Lower lobe of right lung (tissue), 2 donors: Measurements from ENCODE around the gene C4BPB. TPM values are rescaled to one million over a fixed set of nuclear protein-coding genes. Genes with fewer than 3 reads are reported as not detected.

ENCODE experiments used
- ATAC-seq, 2 donors: fragments of 200-7000 bp; cut with Tn5 transposase; one replicate each; pipeline ENCODE4 v1.9.1; 2020 to 2022; ENCODE audit warnings: mild to moderate bottlenecking in 2 of 2, moderate library complexity in 2 of 2
- DNase-seq: peaks from one replicate; pipeline ENCODE4 v3.0.0-alpha.2; 2020
- H3K27ac ChIP-seq: fragments of 200-600 bp; one replicate; pipeline ENCODE4 v1.8.0; 2022
- H3K27me3 ChIP-seq: fragments of 200-600 bp; one replicate; pipeline ENCODE4 v1.8.0; 2022; ENCODE audit warnings: low read depth
- H3K36me3 ChIP-seq: fragments of 200-600 bp; one replicate; pipeline ENCODE4 v1.8.0; 2022; ENCODE audit warnings: mild to moderate bottlenecking
- H3K4me1 ChIP-seq: fragments of 200-600 bp; one replicate; pipeline ENCODE4 v1.8.0; 2022
- H3K4me3 ChIP-seq: fragments of 200-600 bp; one replicate; pipeline ENCODE4 v1.8.0; 2022; ENCODE audit warnings: mild to moderate bottlenecking
- H3K9me3 ChIP-seq: fragments of 200-600 bp; one replicate; pipeline ENCODE4 v1.8.0; 2022
- CTCF ChIP-seq: fragments of 200-600 bp; IDR thresholded peaks from one replicate; pipeline ENCODE4 v1.8.0; 2022; ENCODE audit warnings: antibody characterized with exemption, mild to moderate bottlenecking
- intact Hi-C: fragments of 100-400 bp; cut with DNase I; formaldehyde crosslinking; loops from one replicate; pipeline ENCODE4 v1.11.0; 2022
- total RNA-seq: library from RNA; stranded (reverse); fragmentation: NEBNext Ultra II Directional; extraction: Animal tissue kit (Norgen Biotek cat#: 25700); gene quantifications from one replicate; pipeline ENCODE4 v1.2.1, GENCODE V29; 2021
- donor health status: DM: no; HTN: yes; CAD: no; lungs with severe emphysema.

C4BPB gene
- total RNA-seq, 1 donor from 2014 or later = 10.4 TPM

- no peaks in the 10 kb centered on the region for H3K9me3 ChIP-seq
- peaks cover 38% of the 10 kb centered on the region for H3K4me1 ChIP-seq
- no peak for DNase-seq
- no peak overlapping the region for H3K4me3 ChIP-seq
- ATAC-seq = no peak
- no peak for TF ChIP-seq CTCF
- H3K27ac ChIP-seq = peak overlapping the region; percentile 0
- no peaks in the 10 kb centered on the region for H3K27me3 ChIP-seq
- intact Hi-C loops = loop anchor here (10.0 kb wide), 1 partner anchor 317 kb away; no protein-coding TSS in a partner anchor
- no peaks in the 10 kb centered on the region for H3K36me3 ChIP-seq
Measured at GRCh38 chr1:207088161-207088560, 499 bp upstream of the C4BPB start.

GRCh38 chr1:207089627-207090355 is 1.1 kb downstream of the C4BPB start:
- H3K4me3 ChIP-seq = peak overlapping the region; percentile 17
- no peak overlapping the region for H3K27ac ChIP-seq
- DNase-seq = no peak
- H3K36me3 ChIP-seq = no peaks in the 10 kb centered on the region
- ATAC-seq = no peak
- intact Hi-C loops = loop anchor here (10.0 kb wide), 1 partner anchor 315 kb away; no protein-coding TSS in a partner anchor
- peaks cover 23% of the 10 kb centered on the region for H3K4me1 ChIP-seq
- no peaks in the 10 kb centered on the region for H3K9me3 ChIP-seq
- no peak for TF ChIP-seq CTCF
- H3K27me3 ChIP-seq = no peaks in the 10 kb centered on the region

- no peak for TF ChIP-seq CTCF
Measured at GRCh38 chr1:207091200-207091908, 2.7 kb downstream of the C4BPB start.

GRCh38 chr1:207093944-207094343 is 5.3 kb downstream of the C4BPB start:
- Histone ChIP-seq H3K4me1 (peaks cover 10% of the 10 kb centered on the region), H3K36me3 (no peaks in the 10 kb centered on the region), H3K4me3 (no peak overlapping the region), H3K27me3 (no peaks in the 10 kb centered on the region), H3K9me3 (no peaks in the 10 kb centered on the region), H3K27ac (no peak overlapping the region)
- no peak for TF ChIP-seq CTCF
- no peak for ATAC-seq
- intact Hi-C loops = no loop called here
- no peak for DNase-seq

More at GRCh38 chr1:207091200-207091908, 2.7 kb downstream of the C4BPB start:
- intact Hi-C loops = no loop called here
- DNase-seq = no peak
- Histone ChIP-seq H3K27ac (no peak overlapping the region), H3K4me3 (no peak overlapping the region), H3K27me3 (no peaks in the 10 kb centered on the region), H3K9me3 (no peaks in the 10 kb centered on the region), H3K36me3 (no peaks in the 10 kb centered on the region), H3K4me1 (peaks cover 15% of the 10 kb centered on the region)
- ATAC-seq = no peak

GRCh38 chr1:207097871-207098324 is 9.2 kb downstream of the C4BPB start:
- Histone ChIP-seq H3K27me3 (no peaks in the 10 kb centered on the region), H3K9me3 (no peaks in the 10 kb centered on the region), H3K4me1 (no peaks in the 10 kb centered on the region), H3K4me3 (no peak overlapping the region), H3K27ac (no peak overlapping the region), H3K36me3 (no peaks in the 10 kb centered on the region)
- ATAC-seq (no peak), DNase-seq (no peak)
- intact Hi-C loops = no loop called here
- no peak for TF ChIP-seq CTCF
